Heart left ventricle (tissue), 16 donors: ENCODE measurements around the gene ZBTB42. TPM values are rescaled to one million over a fixed set of nuclear protein-coding genes. Genes with fewer than 3 reads are reported as not detected.

Source experiments
- ATAC-seq, 4 donors: fragments of 200-7000 bp; cut with Tn5 transposase; one replicate each; pipeline ENCODE4 v1.9.1; 2020 to 2022; ENCODE audit warnings: moderate library complexity in 4 of 4, mild to moderate bottlenecking in 3 of 4, moderate number of reproducible peaks in 1 of 4
- DNase-seq, 5 donors: peaks; one replicate each; pipeline ENCODE4 v3.0.0-alpha.2; 2020
- H3K27ac ChIP-seq, 12 donors: fragments of 200-600 bp; sonication (generic) in 4 of 12; one replicate each; pipeline versions ENCODE4 v1.5.0 to v1.8.0; 2016 to 2022; ENCODE audit warnings: mild to moderate bottlenecking in 2 of 12
- H3K27me3 ChIP-seq, 9 donors: fragments of 200-600 bp; sonication (generic) in 2 of 9; one replicate each; pipeline versions ENCODE4 v1.5.1 to v1.8.0; 2016 to 2022; ENCODE audit warnings: mild to moderate bottlenecking in 3 of 9
- H3K36me3 ChIP-seq, 9 donors: fragments of 200-600 bp; sonication (generic) in 2 of 9; one replicate each; pipeline versions ENCODE4 v1.5.0 to v1.8.0; 2018 to 2022; ENCODE audit warnings: mild to moderate bottlenecking in 2 of 9
- H3K4me1 ChIP-seq, 12 donors: fragments of 200-600 bp; sonication (generic) in 4 of 12; one replicate each; pipeline versions ENCODE4 v1.5.0 to v1.8.0; 2016 to 2022; ENCODE audit warnings: mild to moderate bottlenecking in 3 of 12
- H3K4me3 ChIP-seq, 12 donors: fragments of 200-600 bp; sonication (generic) in 4 of 12; one replicate each; pipeline versions ENCODE4 v1.5.0 to v1.8.0; 2017 to 2022; ENCODE audit warnings: mild to moderate bottlenecking in 9 of 12, moderate library complexity in 4 of 12
- H3K9me3 ChIP-seq, 12 donors: fragments of 200-600 bp; sonication (generic) in 4 of 12; one replicate each; pipeline versions ENCODE4 v1.5.0 to v1.8.0; 2016 to 2022; ENCODE audit warnings: mild to moderate bottlenecking in 1 of 12
- POLR2A ChIP-seq, 2 donors: fragments of 450-650 bp; IDR thresholded peaks; one replicate each; pipeline ENCODE4 v1.6.1; 2017; ENCODE audit warnings: antibody characterized with exemption in 2 of 2, mild to moderate bottlenecking in 2 of 2, moderate library complexity in 2 of 2
- WGBS, 4 donors: extraction: QIAGEN DNeasy Blood & Tissue Kit in 2 of 4; methylation state at CpG; one replicate each; pipeline versions ENCODE4 v1.1.5 to v1.1.7; 2013 to 2018; 5-methylcytosine and 5-hydroxymethylcytosine counted together
- intact Hi-C, 10 donors: fragments of 100-400 bp; cut with DNase I; formaldehyde crosslinking; loops; one replicate each; pipeline versions ENCODE4 v1.11.1 to v1.14.2; 2022
- polyA plus RNA-seq, 2 donors: library from polyadenylated mRNA; stranded (reverse); fragments of 200-250 nt; gene quantifications; one replicate each; pipeline ENCODE4 v1.2.3, GENCODE V29; 2013
- total RNA-seq, 9 donors: library from RNA; depleted of rRNA in 2 of 9; stranded (reverse); fragments of >200 nt in 2 of 9; fragmentation: NEBNext Ultra II Directional in 3 of 9; extraction: Animal tissue kit (Norgen Biotek cat#: 25700) in 3 of 9; gene quantifications; one replicate each; pipeline versions ENCODE4 v1.1.0 to v1.2.4, GENCODE V29; 2016 to 2023
- TF ChIP-seq, protein P1 (sequence below), 12 donors: fragments of 200-600 bp; sonication (generic) in 4 of 12; IDR thresholded peaks; one replicate each; pipeline versions ENCODE4 v1.5.0 to v1.8.0; 2018 to 2022; ENCODE audit warnings: antibody characterized with exemption in 12 of 12, mild to moderate bottlenecking in 5 of 12
- donor health status: ischemic (EF 13 %, LVEDD 7.1; RV severe dilation, severe dysfunction).
- donor health status: healthy with polysubstance abuse.
- donor health status: DM: no; HTN: yes; CAD: no.
- donor health status: DM: no; HTN: no; CAD: no.
- donor health status: ischemic (EF 25% LVEDD 6.9; RV normal size, moderate dysfunction).
- donor health status: ischemic (EF 25% LVEDD 5.7; RV mildly dilated, moderate dysfunction).
- donor health status: healthy.
- donor health status: DM: yes; HTN: yes; CAD: no.
- donor health status: ischemic (EF 35%, LVEDD 5.7; RV mildly dilated, moderate dysfunction).
- donor health status: nonischemic (EF 11% LVEDD 7.7; RV severe dilation, severe dysfunction).
- donor health status: DM: yes; HTN: yes; CAD: no.
- donor health status: PGD.
- donor health status: ischemic (EF 29% LVEDD 5.4; RV normal size, mild dysfunction).
- donor health status: nonischemic (EF 23%, LVEDD 6.1; RV moderate dilation, normal function).

ZBTB42 gene
- total and polyA plus RNA-seq, 11 donors, result 4.2 to 12.9 (median 7.4) TPM

DNA sequence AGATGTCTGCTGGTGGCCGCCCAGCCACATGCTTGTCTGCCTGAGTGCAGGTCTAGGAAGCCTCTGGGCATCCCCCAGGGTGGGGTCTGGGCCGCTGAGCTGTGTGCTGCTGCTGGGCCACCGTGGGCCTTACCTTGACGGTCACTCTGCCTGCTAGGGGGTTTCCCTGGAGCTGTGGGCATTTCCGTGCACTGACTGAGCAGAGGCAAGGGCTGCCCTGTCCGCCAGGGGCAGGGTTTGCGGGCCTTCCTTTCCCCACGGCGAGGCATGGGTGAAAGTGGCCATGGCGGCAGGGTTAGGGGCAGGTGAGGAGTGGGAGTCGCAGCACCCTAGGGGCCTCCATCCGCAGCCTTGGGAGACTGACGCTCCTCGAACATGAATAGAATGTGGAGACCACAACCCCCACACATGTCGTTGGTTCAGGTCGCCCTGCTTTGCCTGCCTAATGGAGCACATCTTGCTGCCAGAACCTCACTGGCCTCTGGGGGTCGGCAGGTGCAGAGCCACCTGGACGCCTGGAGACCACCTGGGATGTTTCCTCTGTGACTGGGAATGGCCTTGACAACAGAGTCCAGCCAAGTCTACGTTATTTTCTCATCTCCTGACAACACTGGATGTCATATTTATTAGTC is 2.5 kb downstream of the ZBTB42 start:
- TF ChIP-seq POLR2A (IDR thresholded peaks at IDR 0.05), result no peak
- TF ChIP-seq, protein P1, sequence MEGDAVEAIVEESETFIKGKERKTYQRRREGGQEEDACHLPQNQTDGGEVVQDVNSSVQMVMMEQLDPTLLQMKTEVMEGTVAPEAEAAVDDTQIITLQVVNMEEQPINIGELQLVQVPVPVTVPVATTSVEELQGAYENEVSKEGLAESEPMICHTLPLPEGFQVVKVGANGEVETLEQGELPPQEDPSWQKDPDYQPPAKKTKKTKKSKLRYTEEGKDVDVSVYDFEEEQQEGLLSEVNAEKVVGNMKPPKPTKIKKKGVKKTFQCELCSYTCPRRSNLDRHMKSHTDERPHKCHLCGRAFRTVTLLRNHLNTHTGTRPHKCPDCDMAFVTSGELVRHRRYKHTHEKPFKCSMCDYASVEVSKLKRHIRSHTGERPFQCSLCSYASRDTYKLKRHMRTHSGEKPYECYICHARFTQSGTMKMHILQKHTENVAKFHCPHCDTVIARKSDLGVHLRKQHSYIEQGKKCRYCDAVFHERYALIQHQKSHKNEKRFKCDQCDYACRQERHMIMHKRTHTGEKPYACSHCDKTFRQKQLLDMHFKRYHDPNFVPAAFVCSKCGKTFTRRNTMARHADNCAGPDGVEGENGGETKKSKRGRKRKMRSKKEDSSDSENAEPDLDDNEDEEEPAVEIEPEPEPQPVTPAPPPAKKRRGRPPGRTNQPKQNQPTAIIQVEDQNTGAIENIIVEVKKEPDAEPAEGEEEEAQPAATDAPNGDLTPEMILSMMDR (IDR thresholded peaks at IDR 0.05), result no peak
- Histone ChIP-seq H3K4me3 (no peak overlapping the region), H3K4me1 (peaks cover 7 to 45% (median 23%) of the 10 kb centered on the region in 12 donors), H3K9me3 (no peaks in the 10 kb centered on the region), H3K27me3 (no peaks in the 10 kb centered on the region), H3K36me3 (no peaks in the 10 kb centered on the region), H3K27ac (no peak overlapping the region)
- ATAC-seq, result no peak
- peak in 1 of 5 donors; percentile 49 for DNase-seq
- intact Hi-C loops, result no loop called here
- WGBS, 4 donors, result 88 to 93% (median 89%) methylated on average over 18 to 19 of the region's 19 CpGs

DNA sequence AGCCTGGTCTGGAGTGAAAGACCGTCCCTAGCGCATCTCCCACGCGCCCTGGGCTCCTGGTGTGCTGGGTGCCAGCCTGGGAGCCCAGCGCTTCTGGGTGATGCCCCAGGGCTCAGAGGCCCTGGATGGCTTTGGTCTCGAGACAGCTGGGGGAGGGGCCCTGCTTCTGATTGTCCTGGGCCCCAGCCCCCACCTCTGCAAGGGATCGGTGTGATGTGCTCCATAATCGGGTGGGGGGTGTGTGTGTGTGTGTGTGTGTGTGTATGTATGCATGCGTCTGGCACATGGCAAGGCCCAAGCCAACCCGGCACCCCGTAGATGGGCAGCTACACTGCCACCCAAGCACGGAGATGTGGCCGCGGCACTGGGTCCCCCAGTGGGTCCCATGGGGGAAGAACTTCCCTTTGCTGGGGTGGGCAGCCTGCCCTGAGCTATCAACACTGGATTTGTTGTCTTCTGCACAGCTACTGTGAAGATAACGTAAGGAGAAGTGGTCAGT is 3.1 kb downstream of the ZBTB42 start:
- no peak for TF ChIP-seq POLR2A (IDR thresholded peaks at IDR 0.05)
- TF ChIP-seq, protein P1 (IDR thresholded peaks at IDR 0.05), result no peak
- ATAC-seq, result no peak
- no peaks in the 10 kb centered on the region for H3K9me3 ChIP-seq
- H3K27ac ChIP-seq, result no peak overlapping the region
- H3K4me3 ChIP-seq, result no peak overlapping the region
- H3K27me3 ChIP-seq, result no peaks in the 10 kb centered on the region
- peaks cover 7 to 44% (median 23%) of the 10 kb centered on the region in 12 donors for H3K4me1 ChIP-seq
- WGBS, 4 donors, result 86 to 93% (median 88%) methylated on average over 15 of the region's 15 CpGs
- intact Hi-C loops, result no loop called here
- DNase-seq, result peak in 1 of 5 donors; percentile 46
- no peaks in the 10 kb centered on the region for H3K36me3 ChIP-seq

DNA sequence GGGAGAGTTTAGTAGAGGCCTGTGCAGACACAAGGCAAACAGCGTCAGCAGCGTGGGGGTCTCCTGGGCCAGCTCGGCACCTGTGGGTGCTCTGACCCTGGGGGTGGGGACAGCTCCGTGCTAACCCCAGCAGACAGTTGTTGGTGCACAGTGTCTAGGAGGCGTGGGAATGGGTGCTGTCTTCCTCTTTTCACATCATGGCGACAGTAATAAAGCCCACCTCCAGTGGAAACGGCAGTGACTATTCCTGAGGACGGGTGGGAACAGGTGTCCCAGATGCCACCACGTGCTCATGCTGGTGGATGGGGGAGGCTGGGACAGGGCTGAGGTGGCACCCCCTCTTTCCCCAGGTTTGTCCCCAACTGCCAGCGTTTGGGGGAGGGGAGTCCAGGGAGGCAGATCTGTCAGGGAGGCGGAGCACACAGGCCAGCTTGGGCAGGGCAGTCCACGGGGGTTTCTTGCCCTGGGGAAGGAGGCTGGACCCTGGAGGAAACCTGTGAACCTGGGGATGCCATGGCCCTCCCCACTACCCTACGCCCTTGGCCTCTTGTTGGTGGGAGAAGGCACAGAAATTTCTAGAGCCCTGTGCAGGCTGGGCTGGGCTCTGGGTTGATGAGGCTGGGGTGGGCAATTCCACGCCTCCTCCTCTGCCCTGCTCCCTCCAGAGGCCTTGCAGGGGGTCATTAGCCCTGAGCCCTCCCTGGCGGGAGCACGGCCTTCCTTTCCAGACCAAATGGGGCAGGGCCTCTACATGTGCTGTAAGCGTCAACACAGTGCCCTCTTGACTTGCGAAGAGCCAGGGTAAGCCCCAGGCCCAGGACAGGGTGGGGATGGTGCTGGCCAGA is 3.8 kb downstream of the ZBTB42 start:
- H3K36me3 ChIP-seq, result no peaks in the 10 kb centered on the region
- WGBS, 4 donors, result 85 to 91% (median 90%) methylated on average over 13 to 18 of the region's 18 CpGs
- intact Hi-C loops, result no loop called here
- peaks cover 7 to 36% (median 23%) of the 10 kb centered on the region in 12 donors for H3K4me1 ChIP-seq
- H3K9me3 ChIP-seq, result no peaks in the 10 kb centered on the region
- TF ChIP-seq POLR2A (IDR thresholded peaks at IDR 0.05), result no peak
- TF ChIP-seq, protein P1 (IDR thresholded peaks at IDR 0.05), result no peak
- DNase-seq (no peak), ATAC-seq (no peak)
- no peak overlapping the region for H3K4me3 ChIP-seq
- H3K27me3 ChIP-seq, result no peaks in the 10 kb centered on the region
- peak overlapping the region in 2 of 12 donors; percentile 10 to 26 for H3K27ac ChIP-seq

DNA sequence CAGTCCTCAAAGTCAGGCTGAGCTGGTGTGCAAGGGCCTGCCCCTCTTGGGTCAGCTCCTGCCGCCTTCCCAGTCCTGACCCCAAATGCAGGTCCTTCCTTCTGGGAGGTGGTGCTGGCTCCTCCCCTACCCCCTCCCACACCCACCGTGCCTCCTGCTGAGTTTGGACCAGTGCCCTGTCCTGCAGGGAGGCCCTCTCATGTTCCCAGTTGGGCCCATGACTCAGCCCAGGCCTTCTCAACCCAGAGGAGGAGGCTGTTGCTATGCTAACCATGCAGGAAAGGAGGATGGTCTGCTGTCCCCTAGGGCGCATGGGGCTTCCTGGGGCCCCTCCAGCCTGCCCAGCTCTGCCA is 4.4 kb downstream of the ZBTB42 start:
- no peaks in the 10 kb centered on the region for H3K9me3 ChIP-seq
- ATAC-seq, result peak; percentile 65 to 76 (median 73)
- no peak for TF ChIP-seq POLR2A (IDR thresholded peaks at IDR 0.05)
- TF ChIP-seq, protein P1 (IDR thresholded peaks at IDR 0.05), result no peak
- H3K36me3 ChIP-seq, result no peaks in the 10 kb centered on the region
- intact Hi-C loops, result no loop called here
- no peak overlapping the region for H3K4me3 ChIP-seq
- H3K27ac ChIP-seq, result peak overlapping the region in 5 of 12 donors; percentile 10 to 53 (median 26)
- WGBS, 4 donors, result 44 to 56% (median 54%) methylated on average over 2 to 3 of the region's 3 CpGs
- DNase-seq, result peak; percentile 63 to 83 (median 66)
- H3K27me3 ChIP-seq, result no peaks in the 10 kb centered on the region
- peaks cover 7 to 31% (median 23%) of the 10 kb centered on the region in 12 donors for H3K4me1 ChIP-seq
